NCI-H345 treated with DMSO at 0.1 percent for 48 hours (cell line): ENCODE data around the gene CALHM2.
A peak's percentile ranks its signal among the peaks of the same experiment; 100 is the strongest.
"Not testable (repeated sequence)": the region's sequence is repeated elsewhere in the genome, so short reads cannot be mapped to it uniquely, and the experiment has no call there.

ENCODE experiments used
- DNase-seq: peaks from one replicate; lab custom pipeline; 2025; ENCODE audit not compliant: unreplicated experiment; lab: John Stamatoyannopoulos, UW

The CALHM2 gene

GRCh38 chr10:103419101-103419500 is 33.1 kb downstream of the CALHM2 start:
- DNase-seq = no peak

- DNase-seq = no peak
These were observed 34.6 kb downstream of the CALHM2 start for GRCh38 chr10:103417601-103418000.

- not testable (repeated sequence) for DNase-seq
These were observed 35.1 kb downstream of the CALHM2 start for GRCh38 chr10:103417148-103417469.

- DNase-seq = peak; percentile 0
These were observed 35.6 kb downstream of the CALHM2 start for GRCh38 chr10:103416436-103417147.

- DNase-seq = no peak
These were observed 36.6 kb downstream of the CALHM2 start for GRCh38 chr10:103415581-103415980.

GRCh38 chr10:103413564-103413963 is 38.6 kb downstream of the CALHM2 start:
- no peak for DNase-seq

- DNase-seq = no peak
These were observed 54.9 kb downstream of the CALHM2 start for GRCh38 chr10:103397191-103397825.

- no peak for DNase-seq
These were observed 55.4 kb downstream of the CALHM2 start for GRCh38 chr10:103396789-103397087.
